ENCODE measurements around the gene LZTR1.

DNA sequence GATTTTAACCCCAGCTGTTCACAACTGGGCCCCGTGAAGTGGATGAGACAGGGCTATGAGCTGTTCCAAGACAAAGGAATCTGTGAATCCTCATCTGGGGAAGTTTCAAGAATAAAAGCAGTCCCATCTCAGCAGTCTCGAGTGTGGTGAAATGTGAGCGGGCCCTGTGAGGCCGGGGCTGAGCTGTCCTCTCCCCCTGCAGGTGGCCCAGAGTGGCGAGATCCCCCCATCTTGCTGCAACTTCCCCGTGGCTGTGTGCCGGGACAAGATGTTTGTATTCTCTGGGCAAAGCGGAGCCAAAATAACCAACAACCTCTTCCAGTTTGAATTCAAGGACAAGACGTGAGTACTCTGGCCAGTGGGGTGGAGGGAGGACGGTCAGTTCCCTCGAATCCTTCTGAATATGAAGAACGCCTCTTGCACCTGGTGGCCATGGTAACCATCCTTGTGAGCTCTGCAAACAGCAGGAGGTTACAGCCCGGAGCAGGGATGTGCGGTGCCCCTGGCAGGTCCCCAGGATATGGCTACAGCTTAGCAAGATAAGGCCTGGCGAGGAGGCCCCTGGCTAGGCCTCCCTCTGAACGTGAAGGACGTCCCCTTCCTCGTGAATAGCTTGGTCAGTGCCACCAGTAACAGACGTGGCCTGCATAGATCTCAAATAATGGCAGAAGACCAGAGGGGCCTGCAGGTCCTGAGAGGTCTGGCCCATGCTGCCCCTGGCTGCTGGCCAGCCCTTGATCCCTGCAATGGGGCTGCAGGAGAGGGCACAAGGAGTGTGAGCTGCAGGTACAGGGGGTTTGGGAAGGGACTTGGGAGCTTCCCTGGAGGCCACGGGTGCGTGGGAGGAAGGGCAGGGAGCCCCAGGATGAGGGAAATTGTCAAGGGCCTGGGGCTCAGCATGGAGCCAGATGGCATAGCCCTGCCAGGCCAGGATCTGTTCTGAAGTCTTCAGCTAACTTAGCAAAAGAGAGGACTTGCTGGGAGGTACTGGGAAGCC, 8.4 kb downstream of the LZTR1 start:
- TF ChIP-seq CTCF (conservative IDR thresholded peaks at IDR 0.05; ENCODE audit: low read depth in 2 of 2) (no peak), POLR2AphosphoS5 (IDR thresholded peaks at IDR 0.05; ENCODE audit: low read depth) (no peak), EZH2phosphoT487 (IDR thresholded peaks at IDR 0.05; ENCODE audit: unreplicated experiment) (no peak), EZH2 (IDR thresholded peaks at IDR 0.05; ENCODE audit: low read depth, unreplicated experiment) (no peak), CREB1 (CRISPR knock-in tag; IDR thresholded peaks at IDR 0.05; ENCODE audit: low read depth) (no peak), ZNF114 (CRISPR knock-in tag; IDR thresholded peaks at IDR 0.05) (no peak)
- TF ChIP-seq, protein P1, sequence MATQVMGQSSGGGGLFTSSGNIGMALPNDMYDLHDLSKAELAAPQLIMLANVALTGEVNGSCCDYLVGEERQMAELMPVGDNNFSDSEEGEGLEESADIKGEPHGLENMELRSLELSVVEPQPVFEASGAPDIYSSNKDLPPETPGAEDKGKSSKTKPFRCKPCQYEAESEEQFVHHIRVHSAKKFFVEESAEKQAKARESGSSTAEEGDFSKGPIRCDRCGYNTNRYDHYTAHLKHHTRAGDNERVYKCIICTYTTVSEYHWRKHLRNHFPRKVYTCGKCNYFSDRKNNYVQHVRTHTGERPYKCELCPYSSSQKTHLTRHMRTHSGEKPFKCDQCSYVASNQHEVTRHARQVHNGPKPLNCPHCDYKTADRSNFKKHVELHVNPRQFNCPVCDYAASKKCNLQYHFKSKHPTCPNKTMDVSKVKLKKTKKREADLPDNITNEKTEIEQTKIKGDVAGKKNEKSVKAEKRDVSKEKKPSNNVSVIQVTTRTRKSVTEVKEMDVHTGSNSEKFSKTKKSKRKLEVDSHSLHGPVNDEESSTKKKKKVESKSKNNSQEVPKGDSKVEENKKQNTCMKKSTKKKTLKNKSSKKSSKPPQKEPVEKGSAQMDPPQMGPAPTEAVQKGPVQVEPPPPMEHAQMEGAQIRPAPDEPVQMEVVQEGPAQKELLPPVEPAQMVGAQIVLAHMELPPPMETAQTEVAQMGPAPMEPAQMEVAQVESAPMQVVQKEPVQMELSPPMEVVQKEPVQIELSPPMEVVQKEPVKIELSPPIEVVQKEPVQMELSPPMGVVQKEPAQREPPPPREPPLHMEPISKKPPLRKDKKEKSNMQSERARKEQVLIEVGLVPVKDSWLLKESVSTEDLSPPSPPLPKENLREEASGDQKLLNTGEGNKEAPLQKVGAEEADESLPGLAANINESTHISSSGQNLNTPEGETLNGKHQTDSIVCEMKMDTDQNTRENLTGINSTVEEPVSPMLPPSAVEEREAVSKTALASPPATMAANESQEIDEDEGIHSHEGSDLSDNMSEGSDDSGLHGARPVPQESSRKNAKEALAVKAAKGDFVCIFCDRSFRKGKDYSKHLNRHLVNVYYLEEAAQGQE (IDR thresholded peaks at IDR 0.05; ENCODE audit: unreplicated experiment) = no peak
